HG02943 (cell line): ENCODE results near the gene MOB1B.
A peak's percentile ranks its signal among the peaks of the same experiment; 100 is the strongest.
"Not testable (repeated sequence)": the region's sequence is repeated elsewhere in the genome, so short reads cannot be mapped to it uniquely, and the experiment has no call there.

Experiments
- ATAC-seq: cut with Tn5 transposase; IDR thresholded peaks from one replicate; pipeline ENCODE4 v1.9.1; 2021; ENCODE audit warnings: mild to moderate bottlenecking, low read depth, moderate library complexity; ENCODE audit not compliant: unreplicated experiment

The MOB1B gene

DNA sequence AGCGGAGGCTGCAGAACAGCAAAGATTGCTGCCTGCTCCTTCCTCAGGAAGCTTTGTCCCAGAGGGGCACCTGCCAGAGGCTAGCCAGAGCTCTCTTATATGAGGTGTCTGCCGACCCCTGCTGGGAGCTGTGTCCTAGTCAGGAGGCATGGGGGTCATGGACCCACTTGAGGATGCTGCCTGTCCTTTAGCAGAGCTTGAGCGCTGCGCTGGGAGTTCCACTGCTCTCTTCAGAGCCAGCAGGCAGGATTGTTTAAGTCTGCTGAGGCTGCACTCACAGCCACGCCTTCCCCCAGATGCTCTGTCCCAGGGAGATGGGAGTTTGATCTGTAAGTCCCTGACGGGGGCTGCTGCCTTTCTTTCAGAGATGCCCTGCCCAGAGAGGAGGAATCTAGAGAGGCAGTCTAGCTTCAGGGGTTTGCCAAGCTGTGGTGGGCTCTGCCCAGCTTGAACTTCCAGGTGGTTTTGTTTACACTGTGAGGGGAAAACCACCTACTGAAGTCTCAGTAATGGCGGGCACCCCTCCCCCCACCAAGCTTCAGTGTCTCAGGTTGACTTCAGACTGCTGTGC is 102.2 kb downstream of the MOB1B start:
- no peak for ATAC-seq

GRCh38 chr4:71005025-71005424 is 102.9 kb downstream of the MOB1B start:
- not testable (repeated sequence) for ATAC-seq

DNA sequence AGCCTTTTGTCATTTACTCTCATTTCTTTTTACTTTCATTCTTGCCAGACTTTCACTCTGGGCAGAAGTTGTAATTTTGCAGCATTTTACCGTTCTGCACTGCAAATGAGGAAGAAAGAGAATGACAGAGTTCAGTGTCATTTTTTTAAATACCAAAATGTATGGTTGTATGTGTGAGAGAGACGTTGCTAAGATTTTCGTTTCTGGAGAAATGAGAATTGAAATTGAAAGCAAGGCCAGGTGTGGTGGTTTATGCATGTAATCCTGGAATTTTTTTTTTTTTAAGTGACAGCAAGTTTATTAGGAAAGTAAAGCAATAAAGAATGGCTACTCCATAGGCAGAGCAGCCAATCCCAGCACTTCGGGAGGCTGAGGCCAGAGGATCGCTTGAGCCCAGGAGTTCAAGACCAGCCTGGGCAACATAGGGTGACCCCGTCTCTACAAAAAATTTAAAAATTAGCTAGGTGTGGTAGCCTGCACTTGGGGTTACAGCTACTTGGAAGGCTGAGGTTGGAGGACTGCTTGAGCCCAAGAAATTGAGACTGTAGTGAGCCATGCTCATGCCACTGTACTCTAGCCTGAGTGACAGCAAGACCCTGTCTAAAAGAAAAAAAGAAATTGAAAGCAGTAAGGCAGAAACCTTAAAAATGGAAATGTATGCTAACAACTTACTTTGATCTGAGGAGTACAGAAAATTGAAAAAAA is 104.2 kb downstream of the MOB1B start:
- peak; percentile 77 for ATAC-seq

DNA sequence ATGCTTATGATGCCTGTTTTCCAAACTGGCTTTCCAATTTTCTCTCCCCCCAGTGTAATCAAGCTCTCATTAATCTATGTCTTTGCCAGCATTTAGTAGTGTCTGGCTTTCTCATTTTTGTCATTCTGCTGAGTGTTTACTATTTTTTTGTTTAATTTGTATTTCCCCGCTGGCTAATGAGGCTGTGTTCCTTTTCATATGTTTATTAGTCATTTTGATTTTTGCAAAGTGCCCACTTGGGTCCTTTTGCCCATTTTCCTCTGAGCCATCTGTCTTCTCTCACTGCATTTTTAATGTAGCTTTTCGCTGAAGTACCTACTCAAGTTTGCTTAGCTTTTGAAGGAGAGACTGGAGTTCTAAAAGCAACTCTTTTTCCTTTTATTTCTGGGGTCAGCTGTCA is 106.0 kb downstream of the MOB1B start:
- ATAC-seq, result no peak

DNA sequence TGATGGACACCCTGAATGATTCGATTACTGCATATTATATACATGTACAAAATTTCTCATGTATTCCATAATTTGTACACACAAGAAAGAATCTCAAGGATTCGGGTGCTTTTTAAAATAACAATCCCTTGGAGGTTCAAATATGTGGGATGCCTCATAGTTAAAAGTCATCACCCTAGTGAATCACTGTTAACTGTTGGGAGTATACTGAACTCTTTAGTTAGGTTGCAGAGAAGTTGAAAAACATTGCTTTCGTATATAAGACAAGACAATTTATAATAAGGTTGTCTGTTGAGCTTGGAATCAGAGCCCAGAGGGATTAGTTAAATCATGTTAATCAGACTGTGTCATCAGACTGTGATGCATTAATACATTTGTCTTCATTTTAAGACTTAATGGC is 106.9 kb downstream of the MOB1B start:
- no peak for ATAC-seq

DNA sequence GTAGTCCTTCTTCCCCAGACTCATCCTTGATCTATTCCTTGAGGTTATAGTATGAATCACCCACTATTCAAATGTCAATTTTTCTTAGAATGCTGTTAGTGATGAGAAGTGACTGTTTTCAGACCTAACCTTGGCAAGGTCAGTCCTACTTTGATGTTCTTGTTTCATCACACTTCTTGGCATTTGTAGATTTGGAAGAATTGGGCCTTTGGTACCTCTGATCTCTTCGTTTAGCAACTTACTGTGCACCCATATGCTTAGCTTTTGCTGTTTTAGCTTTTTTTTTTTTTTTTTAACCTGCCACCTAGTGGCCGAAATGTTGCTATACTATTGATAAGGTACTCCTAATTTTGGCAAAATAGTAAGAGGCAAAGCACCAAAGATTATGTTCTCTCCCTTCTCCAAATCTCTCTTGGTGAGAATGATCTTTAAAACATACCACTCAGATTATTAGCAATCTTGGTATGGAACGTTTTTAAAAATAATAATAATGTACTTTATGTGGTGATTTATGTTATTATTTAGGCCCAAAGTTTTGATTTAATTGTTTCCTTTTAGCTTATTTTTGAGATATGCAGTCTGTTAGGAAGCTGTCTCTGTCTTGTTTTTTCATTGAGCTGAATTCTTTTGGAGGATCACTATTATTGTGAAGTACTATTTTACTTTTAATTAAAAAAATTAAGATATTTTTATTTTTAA is 107.9 kb downstream of the MOB1B start:
- no peak for ATAC-seq

DNA sequence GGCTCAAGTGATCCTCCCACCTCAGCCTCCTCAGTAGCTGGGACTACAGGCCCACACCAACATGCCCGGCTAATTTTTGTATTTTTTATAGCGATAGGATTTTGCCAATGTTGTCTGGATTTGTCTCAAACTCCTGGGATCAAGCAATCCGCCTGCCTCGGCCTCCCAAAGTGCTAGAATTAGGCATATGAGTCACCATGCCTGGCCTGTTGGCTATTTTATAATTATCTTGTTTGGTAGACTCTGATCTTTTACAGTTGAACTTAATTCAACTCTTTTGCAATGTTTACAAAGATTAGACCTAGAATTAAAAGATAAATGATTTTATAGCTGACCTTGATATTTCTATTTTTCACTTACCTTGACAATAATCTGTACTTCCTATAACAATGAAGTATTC is 109.3 kb downstream of the MOB1B start:
- ATAC-seq, result no peak

DNA sequence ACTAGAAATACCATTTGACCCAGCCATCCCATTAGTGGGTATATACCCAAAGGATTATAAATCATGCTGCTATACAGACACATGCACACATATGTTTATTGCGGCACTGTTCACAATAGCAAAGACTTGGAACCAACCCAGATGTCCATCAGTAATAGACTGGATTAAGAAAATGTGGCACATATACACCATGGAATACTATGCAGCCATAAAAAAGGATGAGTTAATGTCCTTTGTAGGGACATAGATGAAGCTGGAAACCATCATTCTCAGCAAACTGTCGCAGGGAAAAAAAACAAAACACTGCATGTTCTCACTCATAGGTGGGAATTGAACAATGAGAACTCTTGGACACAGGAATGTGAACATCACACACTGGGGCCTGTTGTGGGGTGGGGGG is 115.2 kb downstream of the MOB1B start:
- not testable (repeated sequence) for ATAC-seq

GRCh38 chr4:71020611-71021010 is 118.4 kb downstream of the MOB1B start:
- no peak for ATAC-seq

- no peak for ATAC-seq
Observed at GRCh38 chr4:71025654-71026053, 123.5 kb downstream of the MOB1B start.

DNA sequence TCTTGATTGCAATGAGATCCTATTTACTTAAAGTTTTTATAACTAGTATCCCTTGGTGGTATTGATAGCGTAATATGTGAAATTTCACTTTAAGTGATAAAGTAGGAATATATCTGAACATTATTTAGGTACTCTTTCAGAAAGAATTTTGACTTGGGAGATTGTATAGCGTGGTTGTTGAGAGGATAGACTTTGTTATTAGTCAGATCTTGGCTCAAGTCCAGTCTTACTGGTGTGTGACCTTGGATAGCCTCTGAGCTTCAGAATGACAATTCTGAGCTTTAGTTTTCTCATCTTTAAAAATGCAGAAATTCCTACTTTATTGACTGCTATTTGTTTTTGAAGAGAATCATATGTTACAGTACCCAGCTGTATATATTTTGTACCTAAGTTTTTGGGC is 123.9 kb downstream of the MOB1B start:
- no peak for ATAC-seq

GRCh38 chr4:71027611-71028010 is 125.4 kb downstream of the MOB1B start:
- ATAC-seq, result no peak

GRCh38 chr4:71029504-71029903 is 127.3 kb downstream of the MOB1B start:
- ATAC-seq, result no peak

- ATAC-seq, result not testable (repeated sequence)
Observed at GRCh38 chr4:71032106-71032505, 129.9 kb downstream of the MOB1B start.
